ENCODE data around the gene TPPP. TPM values are rescaled to one million over a fixed set of nuclear protein-coding genes. Genes with fewer than 3 reads are reported as not detected.

Gene TPPP
- total and polyA plus RNA-seq, 2 experiments from 2014 or later: not detected

GRCh38 chr5:627840-628239, 65.3 kb downstream of the TPPP start:
- DNase-seq: no peak
- H4K20me1 ChIP-seq (ENCODE audit: insufficient read depth): no peaks in the 10 kb centered on the region
- in situ Hi-C loops (cut with MboI): no loop called here
- H2AFZ ChIP-seq: no peak overlapping the region
- no peaks in the 10 kb centered on the region for H3K79me2 ChIP-seq (ENCODE audit: insufficient read depth)
- H3K4me3 ChIP-seq: no peak overlapping the region
- no peak for TF ChIP-seq EZH2 (IDR thresholded peaks at IDR 0.05; ENCODE audit: insufficient read depth, poor library complexity, severe bottlenecking)
- no peak for TF ChIP-seq EZH2phosphoT487 (IDR thresholded peaks at IDR 0.05; ENCODE audit: insufficient read depth, low read depth)
- no peaks in the 10 kb centered on the region for H3F3A ChIP-seq (ENCODE audit: insufficient read depth)
- H3K4me2 ChIP-seq (ENCODE audit: unreplicated experiment): no peak overlapping the region
- no peak overlapping the region for H3K27ac ChIP-seq
- H3K4me1 ChIP-seq (ENCODE audit: insufficient read depth): no peaks in the 10 kb centered on the region
- H3K9ac ChIP-seq: no peak overlapping the region
- no peaks in the 10 kb centered on the region for H3K36me3 ChIP-seq (ENCODE audit: low read depth)
- 97 to 98% methylated on average over 23 to 24 of the region's 24 CpGs for WGBS, 2 experiments (ENCODE audit: low coverage in 1 of 2, low lambda C conversion rate in 2 of 2, missing lambda C conversion rate in 2 of 2)
- no peaks in the 10 kb centered on the region for H3K9me2 ChIP-seq (ENCODE audit: insufficient read depth)
- no peaks in the 10 kb centered on the region for H3K27me3 ChIP-seq (replicated peaks; ENCODE audit: insufficient read depth)
- H3K9me3 ChIP-seq (ENCODE audit: low read depth): no peaks in the 10 kb centered on the region

- H3K27ac ChIP-seq: no peak overlapping the region
- no peaks in the 10 kb centered on the region for H3K27me3 ChIP-seq (replicated peaks; ENCODE audit: insufficient read depth)
- H3K4me2 ChIP-seq (ENCODE audit: unreplicated experiment): no peak overlapping the region
- no peak overlapping the region for H2AFZ ChIP-seq
- H3K9ac ChIP-seq: no peak overlapping the region
- H3K36me3 ChIP-seq (ENCODE audit: low read depth): no peaks in the 10 kb centered on the region
- H3K9me2 ChIP-seq (ENCODE audit: insufficient read depth): no peaks in the 10 kb centered on the region
- H3K4me1 ChIP-seq (ENCODE audit: insufficient read depth): no peaks in the 10 kb centered on the region
- TF ChIP-seq EZH2phosphoT487 (IDR thresholded peaks at IDR 0.05; ENCODE audit: insufficient read depth, low read depth) (no peak), EZH2 (IDR thresholded peaks at IDR 0.05; ENCODE audit: insufficient read depth, poor library complexity, severe bottlenecking) (no peak)
- no peak overlapping the region for H3K4me3 ChIP-seq
- no peaks in the 10 kb centered on the region for H3F3A ChIP-seq (ENCODE audit: insufficient read depth)
- in situ Hi-C loops (cut with MboI): no loop called here
- no peaks in the 10 kb centered on the region for H3K9me3 ChIP-seq (ENCODE audit: low read depth)
- no peaks in the 10 kb centered on the region for H3K79me2 ChIP-seq (ENCODE audit: insufficient read depth)
- no peaks in the 10 kb centered on the region for H4K20me1 ChIP-seq (ENCODE audit: insufficient read depth)
- DNase-seq: no peak
- 92 to 94% methylated on average over 3 of the region's 3 CpGs for WGBS, 2 experiments (ENCODE audit: low coverage in 1 of 2, low lambda C conversion rate in 2 of 2, missing lambda C conversion rate in 2 of 2)
Observed at GRCh38 chr5:626850-627249, 66.3 kb downstream of the TPPP start.

GRCh38 chr5:625516-625915, 67.6 kb downstream of the TPPP start:
- no peak overlapping the region for H3K9ac ChIP-seq
- in situ Hi-C loops (cut with MboI): no loop called here
- H3K27ac ChIP-seq: no peak overlapping the region
- no peak overlapping the region for H2AFZ ChIP-seq
- no peaks in the 10 kb centered on the region for H3K4me1 ChIP-seq (ENCODE audit: insufficient read depth)
- H3K79me2 ChIP-seq (ENCODE audit: insufficient read depth): no peaks in the 10 kb centered on the region
- H3K36me3 ChIP-seq (ENCODE audit: low read depth): no peaks in the 10 kb centered on the region
- H4K20me1 ChIP-seq (ENCODE audit: insufficient read depth): no peaks in the 10 kb centered on the region
- no peak for DNase-seq
- no peaks in the 10 kb centered on the region for H3K9me2 ChIP-seq (ENCODE audit: insufficient read depth)
- no peaks in the 10 kb centered on the region for H3F3A ChIP-seq (ENCODE audit: insufficient read depth)
- no peak overlapping the region for H3K4me3 ChIP-seq
- H3K4me2 ChIP-seq (ENCODE audit: unreplicated experiment): no peak overlapping the region
- no peaks in the 10 kb centered on the region for H3K9me3 ChIP-seq (ENCODE audit: low read depth)
- WGBS, 2 experiments (ENCODE audit: low coverage in 1 of 2, low lambda C conversion rate in 2 of 2, missing lambda C conversion rate in 2 of 2): 95% methylated on average over 16 of the region's 16 CpGs
- no peaks in the 10 kb centered on the region for H3K27me3 ChIP-seq (replicated peaks; ENCODE audit: insufficient read depth)
- TF ChIP-seq EZH2 (IDR thresholded peaks at IDR 0.05; ENCODE audit: insufficient read depth, poor library complexity, severe bottlenecking) (no peak), EZH2phosphoT487 (IDR thresholded peaks at IDR 0.05; ENCODE audit: insufficient read depth, low read depth) (no peak)

- no peaks in the 10 kb centered on the region for H3K9me3 ChIP-seq (ENCODE audit: low read depth)
- no peak overlapping the region for H3K4me2 ChIP-seq (ENCODE audit: unreplicated experiment)
- WGBS, 2 experiments (ENCODE audit: low coverage in 1 of 2, low lambda C conversion rate in 2 of 2, missing lambda C conversion rate in 2 of 2): 94 to 95% methylated on average over 13 of the region's 13 CpGs
Observed at GRCh38 chr5:624951-625230, 68.3 kb downstream of the TPPP start.

More at GRCh38 chr5:624951-625230, 68.3 kb downstream of the TPPP start:
- Histone ChIP-seq H3K9me2 (ENCODE audit: insufficient read depth) (no peaks in the 10 kb centered on the region), H3K79me2 (ENCODE audit: insufficient read depth) (no peaks in the 10 kb centered on the region), H3K27me3 (replicated peaks; ENCODE audit: insufficient read depth) (no peaks in the 10 kb centered on the region), H3K4me3 (no peak overlapping the region), H2AFZ (no peak overlapping the region), H3F3A (ENCODE audit: insufficient read depth) (no peaks in the 10 kb centered on the region), H3K36me3 (ENCODE audit: low read depth) (no peaks in the 10 kb centered on the region), H3K4me1 (ENCODE audit: insufficient read depth) (no peaks in the 10 kb centered on the region), H4K20me1 (ENCODE audit: insufficient read depth) (no peaks in the 10 kb centered on the region), H3K27ac (no peak overlapping the region), H3K9ac (no peak overlapping the region)
- no peak for TF ChIP-seq EZH2phosphoT487 (IDR thresholded peaks at IDR 0.05; ENCODE audit: insufficient read depth, low read depth)
- no peak for TF ChIP-seq EZH2 (IDR thresholded peaks at IDR 0.05; ENCODE audit: insufficient read depth, poor library complexity, severe bottlenecking)
- in situ Hi-C loops (cut with MboI): no loop called here
- no peak for DNase-seq

All from GM23248 (cell line).